GM12878 (cell line): ENCODE data around the gene PPP1R18. TPM values are rescaled to one million over a fixed set of nuclear protein-coding genes. Genes with fewer than 3 reads are reported as not detected.
A peak's percentile ranks its signal among the peaks of the same experiment; 100 is the strongest.

ENCODE experiments used
- CEBPB ChIP-seq, 2 experiments: fragments of 150-350 bp in 1 of 2; IDR thresholded peaks; 2 replicates each; pipeline ENCODE4 v1.6.1; 2012 to 2014; ENCODE audit warnings: low read depth in 2 of 2, low read length in 2 of 2, borderline replicate concordance in 1 of 2, inconsistent platforms in 1 of 2
- CHD1 ChIP-seq: IDR thresholded peaks from 2 replicates; pipeline ENCODE4 v1.6.1; 2012; ENCODE audit warnings: low read depth, low read length, improper control_type of control experiment
- CREM ChIP-seq: IDR thresholded peaks from 2 replicates; pipeline ENCODE4 v1.6.1; 2014; ENCODE audit warnings: antibody characterized with exemption, low read depth
- EED ChIP-seq: sonication (generic); IDR thresholded peaks from 2 replicates; pipeline ENCODE4 v1.6.1; 2016; ENCODE audit warnings: antibody characterized with exemption, low read depth
- EGR1 ChIP-seq, 2 experiments: IDR thresholded peaks; 1 replicate in 1 of 2; 2 replicates in 1 of 2; pipeline ENCODE4 v1.6.1; 2011 to 2012; ENCODE audit warnings: low read depth in 2 of 2, low read length in 2 of 2, borderline replicate concordance in 1 of 2, mild to moderate bottlenecking in 1 of 2, moderate library complexity in 1 of 2
- MTA3 ChIP-seq: IDR thresholded peaks from 2 replicates; pipeline ENCODE4 v1.6.1; 2012; ENCODE audit warnings: low read length, inconsistent platforms, borderline replicate concordance
- TCF12 ChIP-seq: IDR thresholded peaks from 2 replicates; pipeline ENCODE4 v1.6.1; 2011; ENCODE audit warnings: low read depth, mild to moderate bottlenecking, low read length
- polyA plus RNA-seq, 11 experiments: library from polyadenylated mRNA; depleted of rRNA in 4 of 11; unstranded in 6 of 11; stranded (reverse) in 5 of 11; fragments of >200 nt; fragmentation: Nextera tagmentation in 4 of 11; fragmentation: Illumina TruSeq in 1 of 11; extraction: Ambion mirVana in 4 of 11; extraction: Trizol in 1 of 11; gene quantifications; 1 replicate in 1 of 11; 2 replicates in 10 of 11; pipeline versions ENCODE4 v1.2.1 to v1.2.3, GENCODE V29; 2011 to 2016; ENCODE audit warnings: inconsistent platforms in 2 of 11, missing spikeins in 2 of 11, low read depth in 1 of 11
- total RNA-seq, 4 experiments: library from RNA; depleted of rRNA in 3 of 4; stranded (reverse); fragments of >200 nt in 3 of 4; fragmentation: Illumina TruSeq in 1 of 4; extraction: Trizol in 1 of 4; gene quantifications; 2 replicates each; pipeline versions ENCODE4 v1.2.1 to v1.2.3, GENCODE V29; 2013 to 2021
- TF ChIP-seq, protein P1 (sequence below): fragments of 450-650 bp; conservative IDR thresholded peaks from 2 replicates; pipeline ENCODE4 v1.6.1; 2017; ENCODE audit warnings: mild to moderate bottlenecking, moderate library complexity
- TF ChIP-seq, protein P2 (sequence below): IDR thresholded peaks from 2 replicates; pipeline ENCODE4 v1.6.1; 2012; ENCODE audit warnings: low read depth, low read length, improper control_type of control experiment

Gene PPP1R18
- total and polyA plus RNA-seq, 10 of the 15 experiments (the other 5 are each of a cell fraction or from before 2014, with no cell fraction given), result 21.0 to 119 (median 52.6) TPM

DNA sequence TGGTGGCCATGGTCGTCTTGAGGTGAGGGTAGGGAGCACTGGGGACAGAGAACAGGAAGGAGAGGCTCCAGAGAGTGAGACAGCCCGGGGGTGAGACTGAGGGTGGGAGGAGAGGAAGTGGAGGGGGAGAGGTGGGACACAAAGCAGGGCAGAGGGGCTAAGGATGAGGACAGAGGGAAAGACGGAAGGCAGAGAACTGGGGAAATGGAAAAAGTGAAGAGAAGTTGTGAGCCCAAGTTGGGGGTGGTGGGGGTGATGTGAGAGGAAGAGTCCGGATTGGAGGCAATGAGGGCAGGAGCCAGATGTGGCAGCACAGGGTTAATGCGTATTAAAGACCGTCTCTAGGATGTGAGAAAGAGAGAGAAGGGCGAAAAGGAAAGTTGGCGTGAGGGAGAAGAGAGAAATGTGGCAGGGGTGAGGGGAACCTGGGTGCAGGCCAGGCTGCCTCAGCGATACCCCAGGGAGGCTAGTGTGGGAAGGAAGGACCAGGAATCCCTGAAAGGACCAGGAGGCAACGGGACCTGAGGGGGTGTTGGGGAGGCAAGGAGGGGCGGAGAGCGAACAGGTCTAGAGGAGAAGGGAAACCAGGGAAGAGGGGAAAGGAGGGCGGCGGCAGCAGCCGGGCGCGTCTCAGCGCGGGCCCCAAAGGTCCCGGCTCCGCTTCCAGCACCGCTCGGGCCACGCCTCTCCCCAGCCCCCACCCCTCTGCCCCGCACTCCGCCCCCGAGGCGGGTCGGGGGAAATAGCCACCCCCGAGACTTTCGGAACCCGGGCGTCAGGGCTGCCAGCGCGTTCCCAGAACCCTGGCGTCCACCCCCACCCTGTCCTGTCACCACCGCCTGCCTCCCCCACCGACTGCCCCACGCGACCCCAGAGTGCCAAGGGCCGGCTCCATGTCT lies at the start of gene PPP1R18 (continued):
- TF ChIP-seq, protein P1, sequence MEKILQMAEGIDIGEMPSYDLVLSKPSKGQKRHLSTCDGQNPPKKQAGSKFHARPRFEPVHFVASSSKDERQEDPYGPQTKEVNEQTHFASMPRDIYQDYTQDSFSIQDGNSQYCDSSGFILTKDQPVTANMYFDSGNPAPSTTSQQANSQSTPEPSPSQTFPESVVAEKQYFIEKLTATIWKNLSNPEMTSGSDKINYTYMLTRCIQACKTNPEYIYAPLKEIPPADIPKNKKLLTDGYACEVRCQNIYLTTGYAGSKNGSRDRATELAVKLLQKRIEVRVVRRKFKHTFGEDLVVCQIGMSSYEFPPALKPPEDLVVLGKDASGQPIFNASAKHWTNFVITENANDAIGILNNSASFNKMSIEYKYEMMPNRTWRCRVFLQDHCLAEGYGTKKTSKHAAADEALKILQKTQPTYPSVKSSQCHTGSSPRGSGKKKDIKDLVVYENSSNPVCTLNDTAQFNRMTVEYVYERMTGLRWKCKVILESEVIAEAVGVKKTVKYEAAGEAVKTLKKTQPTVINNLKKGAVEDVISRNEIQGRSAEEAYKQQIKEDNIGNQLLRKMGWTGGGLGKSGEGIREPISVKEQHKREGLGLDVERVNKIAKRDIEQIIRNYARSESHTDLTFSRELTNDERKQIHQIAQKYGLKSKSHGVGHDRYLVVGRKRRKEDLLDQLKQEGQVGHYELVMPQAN, result peak; percentile 17; the same call in 1 of the 2 replicates
- no peak for TF ChIP-seq EED
- TF ChIP-seq MTA3, result no peak
- peak in 1 of 2 experiments; percentile 84; a peak in 2 of 3 replicates for TF ChIP-seq EGR1 (IDR thresholded peaks at IDR 0.05; ENCODE audit: borderline replicate concordance in 1 of 2, low read depth in 2 of 2, low read length in 2 of 2)
- no peak; the same call in 1 of the 2 replicates for TF ChIP-seq TCF12
- TF ChIP-seq, protein P2, sequence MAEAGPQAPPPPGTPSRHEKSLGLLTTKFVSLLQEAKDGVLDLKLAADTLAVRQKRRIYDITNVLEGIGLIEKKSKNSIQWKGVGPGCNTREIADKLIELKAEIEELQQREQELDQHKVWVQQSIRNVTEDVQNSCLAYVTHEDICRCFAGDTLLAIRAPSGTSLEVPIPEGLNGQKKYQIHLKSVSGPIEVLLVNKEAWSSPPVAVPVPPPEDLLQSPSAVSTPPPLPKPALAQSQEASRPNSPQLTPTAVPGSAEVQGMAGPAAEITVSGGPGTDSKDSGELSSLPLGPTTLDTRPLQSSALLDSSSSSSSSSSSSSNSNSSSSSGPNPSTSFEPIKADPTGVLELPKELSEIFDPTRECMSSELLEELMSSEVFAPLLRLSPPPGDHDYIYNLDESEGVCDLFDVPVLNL, result no peak
- no peak for TF ChIP-seq CREM
- TF ChIP-seq CHD1, result no peak
- no peak for TF ChIP-seq CEBPB (IDR thresholded peaks at IDR 0.05; ENCODE audit: borderline replicate concordance in 1 of 2, low read depth in 2 of 2, low read length in 2 of 2)
